IPS-NIHi11 (cell line): ENCODE results near the gene MAP3K7CL.
A peak's percentile ranks its signal among the peaks of the same experiment; 100 is the strongest.

Experiments used
- DNase-seq: peaks from one replicate; pipeline ENCODE4 v3.0.0; 2012; ENCODE audit warnings: mixed read lengths, low spot score

Gene MAP3K7CL, protein sequence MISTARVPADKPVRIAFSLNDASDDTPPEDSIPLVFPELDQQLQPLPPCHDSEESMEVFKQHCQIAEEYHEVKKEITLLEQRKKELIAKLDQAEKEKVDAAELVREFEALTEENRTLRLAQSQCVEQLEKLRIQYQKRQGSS

GRCh38 chr21:29130270-29130969, at the start of gene MAP3K7CL:
Gene MAP3K7CL, plus strand, starts transcription at chr21:29130644. Its CDS starts 2,701 bp downstream, at chr21:29133345.
- no peak for DNase-seq

DNA sequence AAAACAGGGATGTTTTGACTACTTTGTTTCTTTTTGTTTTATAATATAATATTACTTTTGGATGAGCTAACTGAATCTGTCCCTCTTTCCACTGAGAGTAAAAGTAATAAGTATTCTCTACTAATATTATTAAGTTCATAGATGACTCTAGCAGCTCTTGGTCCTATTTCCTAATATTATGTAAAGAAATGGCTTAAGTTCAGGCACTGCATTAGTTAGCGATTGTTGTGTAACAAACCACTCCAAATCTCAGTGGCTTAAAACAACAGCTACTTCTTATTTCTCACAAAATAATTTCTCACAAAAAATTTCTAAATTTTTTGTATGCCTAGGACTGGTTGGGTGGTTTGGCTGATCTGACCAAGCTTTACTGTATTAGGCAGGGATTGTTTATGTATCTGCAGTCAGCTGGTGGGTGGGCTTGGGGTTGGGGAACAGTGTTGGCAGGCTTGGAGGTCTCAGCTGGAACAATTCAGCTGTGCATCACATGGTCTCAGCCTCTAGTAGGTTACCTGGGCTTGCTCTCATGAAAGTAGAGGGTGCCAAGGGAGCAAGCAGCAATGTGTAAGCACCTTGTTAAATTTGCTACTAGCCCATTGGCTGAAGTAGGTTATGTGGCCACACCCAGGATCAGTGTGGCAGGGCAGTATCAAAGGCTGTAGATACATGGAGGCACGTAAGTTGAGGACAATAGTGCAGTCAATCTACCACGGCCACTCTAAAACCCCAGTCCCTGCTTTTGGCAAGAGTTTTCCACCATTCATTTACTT, 48.2 kb upstream of the MAP3K7CL start:
- no peak for DNase-seq

GRCh38 chr21:29083306-29083705, 47.1 kb upstream of the MAP3K7CL start:
- DNase-seq = no peak

- DNase-seq = no peak
Observed at GRCh38 chr21:29084372-29084771, 46.1 kb upstream of the MAP3K7CL start.

- DNase-seq = no peak
Observed at GRCh38 chr21:29085106-29085752, 45.2 kb upstream of the MAP3K7CL start.

- DNase-seq = no peak
Observed at GRCh38 chr21:29091033-29091432, 39.4 kb upstream of the MAP3K7CL start.

DNA sequence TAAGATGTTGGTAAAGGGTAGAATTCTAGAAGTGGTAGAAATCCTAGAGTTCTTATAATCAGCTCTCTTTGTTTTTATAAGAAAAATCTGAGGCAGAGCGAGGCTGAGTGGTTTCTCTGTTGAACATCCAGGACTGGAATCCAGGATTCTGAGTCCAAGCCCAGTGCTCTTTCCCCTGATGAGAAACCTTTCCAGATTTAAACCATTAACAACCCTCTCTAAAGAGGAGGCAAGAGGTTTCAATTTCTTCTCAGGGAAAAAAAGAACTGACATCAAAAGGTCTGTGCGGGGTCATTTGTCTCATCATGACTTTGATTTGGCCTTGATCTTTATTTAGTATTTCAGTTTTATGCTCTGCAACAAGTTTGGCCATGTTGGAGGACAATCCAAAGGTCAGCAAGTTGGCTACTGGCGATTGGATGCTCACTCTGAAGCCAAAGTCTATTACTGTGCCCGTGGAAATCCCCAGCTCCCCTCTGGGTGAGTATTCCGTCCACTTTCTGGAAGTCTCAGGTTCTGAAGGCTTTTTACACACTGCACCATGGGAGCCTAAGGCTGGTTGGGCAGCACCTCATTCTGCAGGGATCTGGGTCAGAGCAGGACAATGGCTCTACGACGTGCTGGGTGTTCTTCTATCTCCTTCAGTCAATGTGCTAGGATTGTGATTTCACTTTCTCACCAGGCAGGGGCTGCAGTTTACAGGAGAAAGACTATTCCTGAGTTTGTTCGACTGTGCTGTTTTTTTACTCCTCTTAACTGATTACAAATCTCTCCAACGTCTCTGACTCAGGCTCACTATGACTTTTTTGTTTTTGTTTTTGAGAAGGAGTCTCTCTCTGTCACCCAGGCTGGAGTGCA, 38.1 kb upstream of the MAP3K7CL start:
- DNase-seq = no peak

GRCh38 chr21:29096218-29097015, 34.0 kb upstream of the MAP3K7CL start:
- DNase-seq = no peak

- no peak for DNase-seq
Observed at GRCh38 chr21:29098156-29098555, 32.3 kb upstream of the MAP3K7CL start.

- DNase-seq = no peak
Observed at GRCh38 chr21:29102791-29103257, 27.6 kb upstream of the MAP3K7CL start.

DNA sequence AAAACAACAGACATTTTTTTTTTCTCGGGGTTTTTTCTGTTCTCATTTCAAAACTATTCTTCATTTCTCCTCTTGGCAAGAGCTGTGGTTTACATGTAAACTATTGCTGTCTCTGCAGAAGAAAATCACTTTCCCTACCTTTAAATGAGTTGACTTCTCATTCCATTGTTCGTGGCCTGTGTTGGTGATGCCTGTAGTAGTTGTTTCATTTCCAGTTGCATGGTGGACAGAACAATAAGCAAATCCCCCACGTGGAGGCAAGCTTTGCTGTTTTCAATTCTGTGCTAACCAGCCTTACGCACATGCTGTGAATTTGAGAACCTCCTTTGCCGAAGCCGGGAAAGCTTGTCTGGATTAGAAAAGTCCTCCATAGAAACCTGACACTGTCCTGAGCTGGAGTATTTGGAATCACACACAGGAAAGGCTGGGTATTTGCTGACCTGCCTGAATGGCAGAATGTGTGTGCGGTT, 26.2 kb upstream of the MAP3K7CL start:
- no peak for DNase-seq

GRCh38 chr21:29105218-29105617, 25.2 kb upstream of the MAP3K7CL start:
- DNase-seq = no peak

GRCh38 chr21:29114765-29115500, 15.5 kb upstream of the MAP3K7CL start:
- peak; percentile 43 for DNase-seq

DNA sequence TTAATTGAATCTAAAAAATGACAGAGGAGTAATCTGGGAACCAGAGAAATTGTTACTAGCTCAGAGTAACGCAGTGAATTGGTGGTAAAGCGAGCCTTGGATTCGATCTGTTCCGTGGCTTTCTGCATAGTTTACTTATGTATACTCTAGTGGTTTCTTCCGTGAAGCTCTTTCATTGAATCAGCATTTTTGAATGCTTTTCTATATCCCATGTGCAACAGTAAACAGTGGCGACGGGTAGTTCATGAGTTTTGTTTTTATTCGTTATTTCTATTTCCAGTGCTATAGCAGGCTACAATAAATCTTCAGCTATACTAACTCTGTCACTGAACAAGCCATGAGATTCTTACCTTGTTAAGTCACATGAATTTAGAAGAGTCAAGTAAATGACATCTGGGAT, 14.5 kb upstream of the MAP3K7CL start:
- DNase-seq = no peak

DNA sequence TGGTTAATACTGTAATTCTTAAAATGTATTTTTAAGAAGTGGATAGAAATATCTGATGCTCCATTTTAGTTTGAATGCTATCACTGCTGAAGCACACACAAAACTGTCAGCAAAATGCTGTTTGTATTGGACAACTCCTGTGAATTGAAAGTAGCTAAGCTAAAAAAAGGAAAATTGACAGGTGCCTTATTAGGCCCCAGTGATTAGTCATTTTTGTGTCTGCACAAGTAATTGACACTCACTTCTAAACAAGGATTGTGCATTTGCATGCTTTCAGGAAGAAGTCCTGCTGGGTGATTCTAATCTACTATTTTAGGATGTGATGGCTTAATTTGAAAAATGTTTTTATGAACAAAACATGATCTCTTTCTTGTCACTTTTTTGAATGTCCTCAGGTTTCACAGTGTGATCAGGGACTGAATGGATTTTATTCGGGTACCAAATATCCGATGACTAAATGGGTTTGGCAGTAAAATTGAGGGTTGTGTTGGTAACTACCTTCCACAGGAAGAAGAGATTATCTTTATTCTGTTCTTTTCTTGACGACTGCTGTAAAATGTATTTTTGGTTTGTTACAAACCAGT, 13.0 kb upstream of the MAP3K7CL start:
- no peak for DNase-seq

DNA sequence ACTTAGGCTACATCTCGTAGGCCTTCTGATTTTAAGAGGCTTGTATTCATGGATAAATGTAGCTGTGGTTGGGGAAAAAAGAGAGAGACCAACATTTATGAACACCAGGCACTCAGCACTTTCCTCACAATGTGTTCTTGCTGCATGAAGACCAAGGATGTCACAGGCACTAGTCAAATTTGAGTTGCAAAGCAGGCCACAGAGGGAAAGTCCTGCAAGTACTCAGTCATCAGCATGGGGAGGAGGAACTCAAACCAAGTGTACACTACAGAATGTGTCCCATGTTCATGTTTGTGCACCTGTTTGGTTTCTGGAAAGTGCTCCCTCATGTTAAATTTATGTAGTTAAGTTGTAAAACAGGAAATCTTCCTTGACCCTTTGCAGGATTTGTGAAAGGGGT, 8.7 kb upstream of the MAP3K7CL start:
- no peak for DNase-seq

DNA sequence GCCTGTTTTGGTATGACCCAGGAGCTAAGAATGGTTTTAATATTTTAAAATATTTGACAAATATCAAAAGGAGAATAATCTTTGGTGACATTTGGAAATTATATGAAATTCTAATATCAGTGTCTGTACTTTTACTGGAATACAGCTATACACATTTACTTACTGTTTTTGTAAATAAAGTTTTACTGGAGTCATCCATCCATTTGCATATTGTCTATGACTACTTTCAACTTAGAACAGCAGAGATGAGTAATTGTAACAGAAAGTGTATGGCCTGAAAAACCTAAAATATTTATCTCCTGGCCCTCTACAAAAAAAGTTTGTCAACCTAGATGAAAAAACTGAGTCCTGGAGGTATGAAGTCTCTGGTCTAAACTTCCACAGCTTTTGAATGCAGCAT, 5.8 kb upstream of the MAP3K7CL start:
- no peak for DNase-seq

DNA sequence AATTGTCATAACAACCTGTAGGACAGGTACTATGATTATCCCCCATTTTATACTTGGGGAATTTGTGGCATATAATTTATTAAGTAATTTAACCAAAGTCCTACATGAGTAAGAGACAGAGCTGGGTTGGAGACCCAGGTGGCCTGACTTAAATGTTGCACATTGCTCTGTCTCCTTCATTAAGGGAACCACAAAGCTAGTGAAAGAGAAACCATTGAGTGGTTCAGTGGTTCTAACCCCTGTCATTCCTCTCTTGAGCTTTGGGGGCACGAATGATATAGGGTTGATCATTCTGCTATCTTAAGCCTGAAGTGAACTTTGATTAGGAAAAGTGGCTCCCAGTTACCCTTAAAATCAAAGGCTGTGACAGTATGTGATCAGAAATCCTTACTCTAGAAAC, 5.3 kb upstream of the MAP3K7CL start:
- no peak for DNase-seq

- DNase-seq = no peak
Observed at GRCh38 chr21:29125979-29126378, 4.5 kb upstream of the MAP3K7CL start.

GRCh38 chr21:29133241-29133640, 2.8 kb downstream of the MAP3K7CL start:
- no peak for DNase-seq
